Cortex of kidney (tissue), 1 donor: ENCODE results near the gene SCGB1D2.

Experiments used
- DNase-seq: peaks from one replicate; lab custom pipeline; 2025; lab: John Stamatoyannopoulos, UW

Gene SCGB1D2

DNA sequence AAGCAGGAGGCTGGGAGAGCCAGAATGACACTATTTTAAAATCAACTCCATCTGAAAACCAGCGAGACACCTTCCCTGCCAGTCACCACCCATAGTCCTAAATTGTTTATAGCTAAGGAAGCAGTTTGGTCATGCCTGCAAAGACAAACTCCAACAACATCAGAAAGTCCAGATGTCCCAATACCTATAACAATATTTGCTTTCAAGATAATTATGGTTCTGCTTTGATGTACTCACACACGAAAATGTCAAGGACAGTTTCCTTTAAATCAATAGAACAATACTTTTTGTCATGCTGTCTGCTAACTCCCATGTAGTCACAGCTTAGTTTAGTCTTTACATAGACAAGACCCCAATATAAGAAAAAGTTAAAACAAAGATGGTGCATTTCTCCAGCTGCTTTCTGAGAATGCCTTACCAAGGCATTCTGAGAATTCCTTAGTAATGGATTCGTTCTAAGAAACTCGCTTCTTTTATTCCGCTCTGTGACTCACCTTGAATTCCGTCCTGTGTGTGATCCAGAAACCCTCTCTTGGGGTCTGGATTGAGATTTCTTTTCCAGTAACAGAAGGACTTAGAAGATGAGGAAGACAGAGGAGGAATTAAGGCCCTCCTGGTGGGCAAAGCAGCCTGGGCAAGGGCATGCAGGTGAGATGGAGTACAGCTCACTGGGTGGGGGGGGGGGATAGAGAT is 18.4 kb downstream of the SCGB1D2 start:
- DNase-seq: no peak

DNA sequence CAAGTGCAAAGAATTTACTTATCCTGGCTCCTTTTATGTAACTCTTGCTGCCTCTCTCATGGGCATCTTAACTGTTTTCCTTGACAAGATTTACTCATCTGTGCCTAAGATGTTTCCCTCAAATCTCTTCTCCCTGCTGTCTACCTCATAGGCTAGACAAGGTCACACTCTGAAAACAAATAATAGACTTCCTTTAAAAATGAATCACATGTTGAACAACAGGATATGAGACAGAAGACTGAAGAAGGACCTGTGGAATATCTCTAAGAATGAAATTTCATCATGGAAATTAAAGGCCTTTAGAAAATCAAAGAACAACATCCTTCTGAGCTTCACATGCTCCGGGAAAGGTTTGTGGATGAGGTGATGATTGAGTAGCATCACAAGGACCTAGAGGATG is 22.0 kb downstream of the SCGB1D2 start:
- no peak for DNase-seq

DNA sequence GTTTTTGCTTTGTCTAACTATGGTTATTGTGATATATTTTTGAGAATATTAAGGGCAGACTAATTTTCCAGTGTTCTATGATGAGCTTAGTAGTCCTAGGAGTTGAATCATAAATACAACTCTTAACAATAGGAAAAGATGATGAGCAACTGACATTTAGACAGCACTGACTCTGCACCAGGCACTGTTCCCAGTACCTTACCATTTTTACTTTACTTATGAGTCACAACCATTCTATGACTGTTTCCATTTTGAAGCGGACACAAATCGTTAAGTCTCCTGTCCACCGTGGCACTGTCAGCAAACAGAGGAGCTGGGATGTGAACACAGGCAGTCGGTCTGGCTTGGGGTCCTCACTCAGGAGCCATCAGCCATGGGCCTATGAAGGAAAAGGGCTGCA is 24.5 kb downstream of the SCGB1D2 start:
- DNase-seq: no peak

DNA sequence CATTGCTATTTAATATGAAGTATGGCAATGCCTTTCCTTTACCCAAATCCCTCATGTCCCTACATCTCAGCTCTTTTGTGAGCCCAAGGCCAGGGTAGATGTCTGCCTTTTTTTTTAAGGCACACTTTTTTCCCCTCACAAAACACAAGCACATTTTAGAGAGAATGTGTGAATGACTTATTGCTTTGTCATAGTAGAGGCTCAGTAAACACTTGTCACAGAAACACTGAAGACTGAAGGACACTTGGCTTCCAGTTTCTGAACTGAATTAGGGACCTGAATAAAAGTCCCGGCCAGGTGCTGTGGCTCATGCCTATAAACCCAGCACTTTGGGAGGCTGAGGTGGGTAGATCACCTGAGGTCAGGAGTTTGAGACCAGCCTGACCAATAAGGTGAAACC is 25.0 kb downstream of the SCGB1D2 start:
- no peak for DNase-seq

DNA sequence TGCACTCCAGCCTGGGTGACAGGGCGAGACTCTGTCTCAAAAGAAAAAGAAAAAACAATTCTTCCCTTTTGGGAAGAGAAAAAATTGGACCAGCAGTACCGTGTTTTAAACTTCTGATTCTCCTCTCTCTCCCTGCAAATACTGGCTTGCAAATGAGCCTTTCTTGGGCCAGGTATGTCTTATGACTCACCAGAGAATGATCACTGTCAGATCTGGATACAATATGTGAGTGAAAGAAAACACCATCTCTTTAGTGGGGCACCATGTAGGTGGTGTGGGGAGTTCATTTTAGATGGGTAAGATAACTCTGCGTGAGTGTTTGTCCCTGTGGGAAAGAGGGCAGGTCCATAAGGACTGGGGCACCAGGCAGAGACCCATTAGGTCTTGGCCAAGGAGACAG is 25.5 kb downstream of the SCGB1D2 start:
- no peak for DNase-seq

DNA sequence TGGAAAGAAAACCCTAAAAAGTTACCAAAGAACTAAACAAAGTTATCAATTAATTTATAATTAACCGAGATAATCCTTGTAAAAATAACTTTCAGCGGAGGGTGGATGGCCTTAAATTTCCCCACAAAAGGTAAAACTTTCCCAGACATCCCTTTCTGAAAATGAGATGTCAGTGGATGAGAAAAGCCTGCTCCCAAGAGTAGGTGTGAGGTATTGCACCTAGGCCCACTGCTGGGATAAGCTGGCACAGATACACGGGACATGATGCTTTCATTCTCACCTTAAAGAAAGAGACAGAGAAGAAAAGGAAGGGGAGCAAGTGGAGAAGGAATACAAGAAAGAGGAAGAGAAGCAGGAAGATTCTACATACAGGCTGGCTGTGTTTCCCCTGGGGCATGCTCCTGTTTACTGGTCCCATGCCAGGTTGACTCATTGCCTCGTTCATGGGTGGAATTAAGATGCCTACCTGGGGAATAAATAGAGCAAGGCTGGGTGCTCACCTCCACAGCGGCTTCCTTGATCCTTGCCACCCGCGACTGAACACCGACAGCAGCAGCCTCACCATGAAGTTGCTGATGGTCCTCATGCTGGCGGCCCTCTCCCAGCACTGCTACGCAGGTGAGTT is 27.7 kb downstream of the SCGB1D2 start, which contains the start of gene SCGB2A2:
Gene SCGB2A2, plus strand, starts transcription at position 505 of the 625 bp plus-strand sequence. Its CDS starts 59 bp downstream, at position 564.
- DNase-seq: no peak

DNA sequence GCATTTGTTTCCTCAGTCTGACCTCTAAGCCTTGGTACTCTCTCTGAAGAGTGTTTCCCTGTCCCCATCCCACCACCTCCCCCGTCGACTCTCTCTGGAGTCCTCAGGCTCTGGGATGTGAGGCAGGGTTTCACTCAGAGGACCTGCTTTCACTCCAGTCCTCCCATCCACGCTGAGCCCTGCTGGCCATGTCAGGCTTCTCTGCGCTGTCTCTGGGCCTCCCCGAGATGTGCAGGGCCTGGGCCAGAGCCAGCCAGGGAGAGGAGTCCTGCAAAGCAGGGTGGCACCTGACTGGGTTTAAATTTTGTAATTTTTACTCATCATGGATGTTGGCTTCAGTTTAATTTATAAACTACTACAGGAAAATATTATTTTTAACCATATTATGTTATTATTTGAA is 31.2 kb downstream of the SCGB1D2 start:
- no peak for DNase-seq

DNA sequence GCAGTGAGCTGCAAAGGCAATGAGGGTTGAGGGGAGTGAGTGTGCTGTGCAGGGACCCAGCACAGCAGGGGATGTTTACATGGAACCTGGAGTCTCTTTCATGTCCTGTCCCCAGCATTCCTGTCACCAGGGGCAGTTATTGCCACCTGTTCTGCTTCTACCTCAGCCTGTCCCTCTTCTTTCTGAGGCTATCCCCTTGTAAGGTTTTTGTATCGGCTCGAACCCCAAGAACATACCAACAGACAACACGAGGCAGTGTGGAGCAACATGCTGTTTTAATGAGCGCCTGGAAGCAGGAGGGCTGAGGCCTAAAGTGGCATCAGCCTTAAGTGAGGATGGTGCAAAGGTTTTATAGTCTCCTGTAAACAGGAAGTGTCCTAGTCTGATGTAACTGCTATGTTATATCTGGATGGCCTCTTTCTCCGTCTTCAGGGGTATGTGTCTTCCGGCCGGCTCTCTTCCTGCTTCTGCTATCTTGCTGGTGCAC is 31.8 kb downstream of the SCGB1D2 start:
- no peak for DNase-seq

DNA sequence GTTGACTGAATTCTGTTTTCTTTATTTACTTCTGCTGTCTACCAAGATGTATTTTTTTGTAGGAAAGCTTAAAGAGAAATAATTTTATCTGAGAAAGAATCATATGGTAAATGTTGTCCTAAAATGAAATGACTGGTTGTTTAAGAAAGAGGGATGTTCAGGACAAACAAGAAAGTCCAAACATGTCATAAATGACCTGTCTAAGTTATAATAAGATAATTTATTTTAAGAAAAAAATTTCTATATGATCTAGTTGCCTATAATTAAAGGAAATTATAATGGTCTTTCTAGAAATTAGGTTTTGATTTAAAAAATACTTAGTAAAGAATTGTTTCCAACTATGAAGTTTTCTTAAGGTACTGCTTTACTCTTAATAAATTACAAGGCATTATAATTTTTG is 38.4 kb downstream of the SCGB1D2 start:
- DNase-seq: no peak
